Large intestine (tissue), 3 donors: Measurements from ENCODE around the gene EOMES. TPM values are rescaled to one million over a fixed set of nuclear protein-coding genes. Genes with fewer than 3 reads are reported as not detected.

Source experiments
- DNase-seq, 2 donors: peaks; one replicate each; pipeline versions ENCODE4 v3.0.0 to v3.0.0-alpha.2; 2013
- H3K27ac ChIP-seq: one replicate; pipeline ENCODE4 v1.5.1; 2013; ENCODE audit warnings: low read length
- H3K27me3 ChIP-seq: 2 replicates; pipeline ENCODE4 v1.6.1; 2013; ENCODE audit warnings: low read length; ENCODE audit not compliant: control insufficient read depth, insufficient read depth
- H3K36me3 ChIP-seq: 2 replicates; pipeline ENCODE4 v1.6.1; 2013; ENCODE audit warnings: low read length; ENCODE audit not compliant: control insufficient read depth, insufficient read depth
- H3K4me1 ChIP-seq: one replicate; pipeline ENCODE4 v1.6.1; 2013; ENCODE audit warnings: low read length; ENCODE audit not compliant: control insufficient read depth, insufficient read depth
- H3K4me3 ChIP-seq: one replicate; pipeline ENCODE4 v1.5.1; 2013; ENCODE audit warnings: low read length
- H3K9me3 ChIP-seq: one replicate; pipeline ENCODE4 v1.6.1; 2013; ENCODE audit warnings: mild to moderate bottlenecking, low read depth, low read length, moderate library complexity; ENCODE audit not compliant: control insufficient read depth
- WGBS: methylation state at CpG from one replicate; pipeline ENCODE4 v1.1.5; 2013; ENCODE audit warnings: low lambda C conversion rate; ENCODE audit not compliant: insufficient coverage; 5-methylcytosine and 5-hydroxymethylcytosine counted together
- polyA plus RNA-seq: library from polyadenylated mRNA; unstranded; fragments of 120-200 nt; gene quantifications from one replicate; pipeline ENCODE4 v1.2.1, GENCODE V29; 2013

Gene EOMES
- polyA plus RNA-seq, 1 donor = 1.2 TPM

- no peak for DNase-seq
- H3K27me3 ChIP-seq = no peaks in the 10 kb centered on the region
- peaks cover 4% of the 10 kb centered on the region for H3K4me1 ChIP-seq
- no peaks in the 10 kb centered on the region for H3K9me3 ChIP-seq
- H3K4me3 ChIP-seq = no peak overlapping the region
- H3K36me3 ChIP-seq = no peaks in the 10 kb centered on the region
- H3K27ac ChIP-seq = no peak overlapping the region
- WGBS = no CpG with 5 or more reads among the region's 2 CpGs
Measured at GRCh38 chr3:27684302-27684701, 37.8 kb downstream of the EOMES start.

GRCh38 chr3:27681249-27681748 lies 40.8 kb downstream of the EOMES start:
- Histone ChIP-seq H3K4me1 (peaks cover 4% of the 10 kb centered on the region), H3K9me3 (no peaks in the 10 kb centered on the region), H3K36me3 (no peaks in the 10 kb centered on the region), H3K27me3 (no peaks in the 10 kb centered on the region), H3K27ac (no peak overlapping the region), H3K4me3 (peak overlapping the region; percentile 10)
- peak; percentile 63 to 74 for DNase-seq
- no CpG with 5 or more reads among the region's 6 CpGs for WGBS

GRCh38 chr3:27680517-27681246 lies 41.4 kb downstream of the EOMES start:
- Histone ChIP-seq H3K27me3 (no peaks in the 10 kb centered on the region), H3K4me1 (peaks cover 4% of the 10 kb centered on the region), H3K27ac (no peak overlapping the region), H3K9me3 (no peaks in the 10 kb centered on the region), H3K4me3 (no peak overlapping the region), H3K36me3 (no peaks in the 10 kb centered on the region)
- no peak for DNase-seq
- no CpG with 5 or more reads among the region's 5 CpGs for WGBS

GRCh38 chr3:27679691-27680090 lies 42.4 kb downstream of the EOMES start:
- peaks cover 4% of the 10 kb centered on the region for H3K4me1 ChIP-seq
- no CpG with 5 or more reads among the region's 1 CpG for WGBS
- no peaks in the 10 kb centered on the region for H3K9me3 ChIP-seq
- H3K27ac ChIP-seq = no peak overlapping the region
- H3K4me3 ChIP-seq = no peak overlapping the region
- H3K27me3 ChIP-seq = no peaks in the 10 kb centered on the region
- no peaks in the 10 kb centered on the region for H3K36me3 ChIP-seq
- no peak for DNase-seq

- H3K27me3 ChIP-seq = no peaks in the 10 kb centered on the region
- peaks cover 4% of the 10 kb centered on the region for H3K4me1 ChIP-seq
- H3K36me3 ChIP-seq = no peaks in the 10 kb centered on the region
- DNase-seq = no peak
- H3K9me3 ChIP-seq = no peaks in the 10 kb centered on the region
- no peak overlapping the region for H3K27ac ChIP-seq
- no peak overlapping the region for H3K4me3 ChIP-seq
Measured at GRCh38 chr3:27678234-27678633, 43.9 kb downstream of the EOMES start.

GRCh38 chr3:27677565-27677964 lies 44.6 kb downstream of the EOMES start:
- DNase-seq = no peak
- Histone ChIP-seq H3K36me3 (no peaks in the 10 kb centered on the region), H3K4me3 (no peak overlapping the region), H3K4me1 (peaks cover 4% of the 10 kb centered on the region), H3K27me3 (no peaks in the 10 kb centered on the region), H3K27ac (no peak overlapping the region), H3K9me3 (no peaks in the 10 kb centered on the region)
- WGBS = no CpG with 5 or more reads among the region's 3 CpGs

- Histone ChIP-seq H3K4me3 (no peak overlapping the region), H3K9me3 (no peaks in the 10 kb centered on the region), H3K36me3 (no peaks in the 10 kb centered on the region), H3K4me1 (no peaks in the 10 kb centered on the region), H3K27me3 (no peaks in the 10 kb centered on the region), H3K27ac (no peak overlapping the region)
- no CpG with 5 or more reads among the region's 3 CpGs for WGBS
- DNase-seq = no peak
Measured at GRCh38 chr3:27675287-27675686, 46.8 kb downstream of the EOMES start.

GRCh38 chr3:27673701-27674100 lies 48.4 kb downstream of the EOMES start:
- H3K27me3 ChIP-seq = no peaks in the 10 kb centered on the region
- no peaks in the 10 kb centered on the region for H3K9me3 ChIP-seq
- H3K4me3 ChIP-seq = no peak overlapping the region
- H3K4me1 ChIP-seq = no peaks in the 10 kb centered on the region
- DNase-seq = no peak
- no CpG with 5 or more reads among the region's 2 CpGs for WGBS
- H3K36me3 ChIP-seq = no peaks in the 10 kb centered on the region
- no peak overlapping the region for H3K27ac ChIP-seq

GRCh38 chr3:27671101-27671500 lies 51.0 kb downstream of the EOMES start:
- Histone ChIP-seq H3K27ac (no peak overlapping the region), H3K27me3 (no peaks in the 10 kb centered on the region), H3K9me3 (no peaks in the 10 kb centered on the region), H3K4me3 (no peak overlapping the region), H3K4me1 (no peaks in the 10 kb centered on the region), H3K36me3 (no peaks in the 10 kb centered on the region)
- WGBS = 33% methylated on average over 1 of the region's 6 CpGs
- DNase-seq = no peak

GRCh38 chr3:27670619-27671018 lies 51.5 kb downstream of the EOMES start:
- Histone ChIP-seq H3K27ac (no peak overlapping the region), H3K4me3 (no peak overlapping the region), H3K36me3 (no peaks in the 10 kb centered on the region), H3K4me1 (no peaks in the 10 kb centered on the region), H3K27me3 (no peaks in the 10 kb centered on the region), H3K9me3 (no peaks in the 10 kb centered on the region)
- DNase-seq = no peak

GRCh38 chr3:27669591-27669990 lies 52.5 kb downstream of the EOMES start:
- Histone ChIP-seq H3K4me3 (no peak overlapping the region), H3K4me1 (no peaks in the 10 kb centered on the region), H3K9me3 (no peaks in the 10 kb centered on the region), H3K27me3 (no peaks in the 10 kb centered on the region), H3K27ac (no peak overlapping the region), H3K36me3 (no peaks in the 10 kb centered on the region)
- no CpG with 5 or more reads among the region's 2 CpGs for WGBS
- no peak for DNase-seq
